Astrocyte (in vitro differentiated cells and primary cell): ENCODE measurements around the gene CKMT2.

Experiments used
- CTCF ChIP-seq: IDR thresholded peaks from 2 replicates; pipeline ENCODE4 v1.5.1; 2011; ENCODE audit warnings: low read depth, mild to moderate bottlenecking, inconsistent platforms, low read length, moderate library complexity; ENCODE audit not compliant: insufficient read depth
- EZH2 ChIP-seq: IDR thresholded peaks from 2 replicates; pipeline ENCODE4 v1.6.1; 2012; ENCODE audit warnings: mild to moderate bottlenecking, low read length, inconsistent platforms; ENCODE audit not compliant: insufficient read depth

GRCh38 chr5:81234801-81235200 is 1.7 kb downstream of the CKMT2 start:
- TF ChIP-seq CTCF (no peak), EZH2 (no peak)
